ENCODE data around the gene DCAF16.

DCAF16 gene

GRCh38 chr4:17762726-17763125 lies 47.8 kb downstream of the DCAF16 start:
- H3K4me3 ChIP-seq (ENCODE audit: low read length) = no peak overlapping the region
- DNase-seq (ENCODE audit: low read depth) = no peak
- peak; percentile 41 for TF ChIP-seq CTCF (conservative IDR thresholded peaks at IDR 0.05; ENCODE audit: low read depth, low read length)

GRCh38 chr4:17761062-17761461 lies 49.5 kb downstream of the DCAF16 start:
- no peak for DNase-seq (ENCODE audit: low read depth)
- TF ChIP-seq CTCF (conservative IDR thresholded peaks at IDR 0.05; ENCODE audit: low read depth, low read length) = no peak
- H3K4me3 ChIP-seq (ENCODE audit: low read length) = no peak overlapping the region

- DNase-seq (ENCODE audit: low read depth) = no peak
- no peak for TF ChIP-seq CTCF (conservative IDR thresholded peaks at IDR 0.05; ENCODE audit: low read depth, low read length)
- H3K4me3 ChIP-seq (ENCODE audit: low read length) = no peak overlapping the region
These were observed 49.9 kb downstream of the DCAF16 start for GRCh38 chr4:17760626-17761025.

- no peak overlapping the region for H3K4me3 ChIP-seq (ENCODE audit: low read length)
- TF ChIP-seq CTCF (conservative IDR thresholded peaks at IDR 0.05; ENCODE audit: low read depth, low read length) = no peak
- no peak for DNase-seq (ENCODE audit: low read depth)
These were observed 52.1 kb downstream of the DCAF16 start for GRCh38 chr4:17758485-17758884.

GRCh38 chr4:17757621-17758020 lies 52.9 kb downstream of the DCAF16 start:
- DNase-seq (ENCODE audit: low read depth) = no peak
- no peak overlapping the region for H3K4me3 ChIP-seq (ENCODE audit: low read length)
- TF ChIP-seq CTCF (conservative IDR thresholded peaks at IDR 0.05; ENCODE audit: low read depth, low read length) = no peak

- no peak overlapping the region for H3K4me3 ChIP-seq (ENCODE audit: low read length)
- no peak for DNase-seq (ENCODE audit: low read depth)
- TF ChIP-seq CTCF (conservative IDR thresholded peaks at IDR 0.05; ENCODE audit: low read depth, low read length) = no peak
These were observed 56.9 kb downstream of the DCAF16 start for GRCh38 chr4:17753646-17754045.
